Measurements from ENCODE around the gene GPR141.

GPR141 gene

DNA sequence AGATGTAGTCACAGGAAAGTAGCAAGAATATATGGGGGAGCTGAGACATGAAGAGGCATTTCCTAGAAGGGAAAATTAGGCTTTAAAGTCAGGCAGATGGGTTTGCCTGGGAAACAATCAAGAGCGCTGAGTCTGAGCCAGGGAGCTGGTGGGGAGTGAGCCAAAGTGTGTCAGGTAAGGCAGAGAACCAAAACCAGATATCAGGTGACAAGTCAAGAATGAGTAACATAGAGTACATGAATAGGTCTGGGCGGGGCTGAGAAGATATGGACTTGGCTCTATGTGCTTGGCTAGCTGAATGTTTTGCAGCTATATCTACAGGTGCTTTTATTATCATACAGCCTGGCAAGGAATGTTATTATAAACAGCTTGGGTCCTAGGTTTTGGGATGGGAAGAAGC lies 49.3 kb downstream of the GPR141 start:
- DNase-seq: no peak

DNA sequence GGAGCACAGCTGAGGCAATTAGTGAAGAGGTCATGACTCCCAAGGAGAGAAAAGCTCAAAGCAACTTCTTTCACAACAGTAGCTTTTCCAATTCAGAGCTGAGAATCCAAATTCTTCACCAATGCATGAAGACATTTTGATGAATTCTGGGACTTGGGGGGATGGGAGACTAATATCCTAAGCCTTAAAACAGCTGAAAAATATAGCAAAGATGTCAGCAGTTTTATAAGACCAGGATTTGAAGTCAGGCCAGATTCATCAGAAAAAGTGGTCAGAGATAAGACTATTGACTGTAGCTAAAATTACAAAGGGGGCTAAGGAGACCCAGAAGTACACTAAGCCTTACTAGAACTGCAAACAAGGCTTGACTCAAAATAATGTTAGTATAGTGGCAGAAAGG lies 51.6 kb downstream of the GPR141 start:
- no peak for DNase-seq

DNA sequence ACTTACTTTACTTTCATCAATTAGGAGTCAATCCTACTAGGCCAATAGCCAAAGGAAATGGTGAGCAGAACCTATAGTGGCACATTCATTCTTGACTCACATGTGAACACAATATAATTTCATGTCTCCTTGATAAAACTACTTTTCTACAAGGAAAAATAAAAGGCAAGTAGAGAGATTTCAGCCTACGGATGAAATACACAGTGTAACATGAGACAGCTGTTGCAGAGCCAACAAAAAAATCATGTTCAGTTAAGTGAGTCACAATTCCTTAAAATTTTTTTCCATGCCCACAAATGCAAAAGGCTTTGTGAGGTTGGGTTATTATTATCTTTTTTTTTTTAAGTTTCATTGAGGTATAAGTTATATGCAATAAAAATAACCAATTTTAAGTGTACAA lies 54.8 kb downstream of the GPR141 start:
- no peak for DNase-seq

- no peak for DNase-seq
These were observed 56.8 kb downstream of the GPR141 start for GRCh38 chr7:37740398-37740797.

DNA sequence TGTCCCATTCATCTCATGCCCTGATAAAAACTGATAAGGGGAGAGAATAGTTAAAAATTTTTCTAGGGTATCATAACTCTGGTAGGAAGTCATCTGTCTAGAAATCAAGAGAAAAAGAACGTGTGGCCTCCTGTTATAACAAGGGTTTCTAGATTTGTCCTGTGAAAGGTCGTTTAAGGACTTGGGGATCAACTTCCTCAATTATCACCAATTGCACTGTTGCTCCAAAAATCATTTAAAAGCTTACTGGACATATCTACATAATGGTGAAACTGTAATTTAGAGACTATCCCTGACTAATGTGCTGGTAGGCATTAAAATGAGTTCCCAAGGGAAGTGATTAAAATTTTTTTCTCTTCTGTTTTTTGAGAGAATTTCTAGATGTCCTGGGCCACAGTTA lies 58.2 kb downstream of the GPR141 start:
- no peak for DNase-seq

GRCh38 chr7:37751096-37751495 lies 67.5 kb downstream of the GPR141 start:
- no peak for DNase-seq

DNA sequence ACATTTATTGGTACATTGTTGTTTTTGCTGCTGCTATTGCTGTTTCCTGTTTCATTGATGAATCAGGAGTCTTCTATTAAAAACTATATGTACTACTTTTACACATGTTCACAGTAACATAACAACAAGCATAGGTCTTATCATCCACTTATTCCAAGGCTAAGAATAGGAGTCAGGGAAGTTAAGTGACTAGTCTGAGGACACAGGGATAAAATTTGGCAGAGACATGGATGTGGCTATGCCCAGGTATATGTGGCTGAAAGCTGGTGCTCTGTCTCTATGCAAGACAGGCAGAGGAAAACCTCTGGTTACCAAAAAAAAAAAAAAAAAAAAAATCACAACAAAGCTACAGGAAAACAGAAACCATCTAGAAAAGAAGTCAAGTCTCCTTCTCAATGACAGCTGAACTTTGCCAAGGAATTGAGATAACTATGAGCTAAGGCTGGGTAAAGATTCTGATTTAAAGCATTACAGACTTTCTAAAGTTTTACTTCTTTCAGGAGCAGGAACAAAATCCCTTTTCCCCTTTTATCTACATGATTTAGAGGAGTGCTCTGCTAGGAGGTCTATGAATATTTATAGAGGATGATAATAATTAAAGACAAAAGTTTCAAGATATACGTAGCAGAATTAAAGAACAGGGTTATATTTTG lies 70.0 kb downstream of the GPR141 start:
- DNase-seq: no peak

- no peak for DNase-seq
These were observed 73.4 kb downstream of the GPR141 start for GRCh38 chr7:37756797-37757551.

DNA sequence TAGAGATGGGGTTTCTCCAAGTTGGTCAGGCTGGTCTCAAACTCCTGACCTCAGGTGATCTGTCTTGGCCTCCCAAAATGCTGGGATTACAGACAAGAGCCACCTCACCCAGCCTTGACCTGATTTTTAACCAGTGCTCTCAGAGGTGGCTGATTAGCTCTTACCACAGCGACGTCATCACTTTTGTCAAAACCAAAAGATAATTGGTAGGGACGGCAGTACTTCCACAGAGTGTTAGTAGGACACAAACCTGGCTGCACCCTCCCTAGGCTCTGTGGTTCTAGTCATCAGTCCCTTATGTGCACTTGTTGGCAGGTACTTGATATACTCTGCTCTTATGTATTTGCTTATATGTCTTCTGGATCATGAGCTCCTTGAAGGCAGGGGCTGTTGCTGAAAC lies 74.0 kb downstream of the GPR141 start:
- DNase-seq: no peak

GRCh38 chr7:37758501-37759045 lies 75.0 kb downstream of the GPR141 start:
- DNase-seq: no peak

DNA sequence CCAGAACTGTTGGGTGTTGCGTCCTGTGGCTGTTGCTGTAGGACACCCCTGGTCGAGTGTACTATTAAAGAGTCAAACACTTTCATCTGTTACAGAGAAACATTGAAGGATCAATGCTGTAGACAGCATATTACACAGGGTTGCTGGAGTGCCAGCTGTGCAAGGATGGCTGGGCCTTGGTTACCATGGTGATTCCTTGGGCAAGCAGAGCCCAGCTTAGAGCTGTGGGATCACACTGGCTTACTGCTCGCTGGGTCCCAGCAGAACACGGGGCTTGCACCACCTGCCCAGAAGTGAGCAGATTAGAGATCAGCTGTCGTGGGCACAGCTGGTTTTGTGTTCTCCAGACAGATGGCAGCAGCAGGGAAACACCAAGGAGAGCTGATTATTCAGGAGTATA lies 76.0 kb downstream of the GPR141 start:
- DNase-seq: no peak

DNA sequence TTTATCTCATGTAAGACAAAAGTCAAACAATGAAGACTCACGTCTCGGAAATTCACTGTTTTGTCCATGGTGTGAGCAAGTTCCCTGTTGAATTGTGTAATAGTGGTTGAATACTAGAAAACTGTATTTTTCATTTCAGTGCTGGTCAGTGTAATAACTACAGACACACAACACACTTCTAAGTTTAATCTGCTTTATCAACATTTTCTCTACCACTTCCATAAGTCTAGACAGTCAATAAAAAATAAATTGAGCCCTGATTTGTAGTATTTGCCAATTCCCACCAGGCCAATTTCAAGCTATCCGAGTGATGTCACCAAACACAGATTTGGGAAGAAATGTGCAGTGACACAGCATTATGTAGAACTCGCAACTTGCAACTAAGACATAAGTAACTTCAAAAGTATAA lies 81.9 kb downstream of the GPR141 start:
- DNase-seq: no peak

GRCh38 chr7:37765872-37766525 lies 82.4 kb downstream of the GPR141 start:
- DNase-seq: no peak

DNA sequence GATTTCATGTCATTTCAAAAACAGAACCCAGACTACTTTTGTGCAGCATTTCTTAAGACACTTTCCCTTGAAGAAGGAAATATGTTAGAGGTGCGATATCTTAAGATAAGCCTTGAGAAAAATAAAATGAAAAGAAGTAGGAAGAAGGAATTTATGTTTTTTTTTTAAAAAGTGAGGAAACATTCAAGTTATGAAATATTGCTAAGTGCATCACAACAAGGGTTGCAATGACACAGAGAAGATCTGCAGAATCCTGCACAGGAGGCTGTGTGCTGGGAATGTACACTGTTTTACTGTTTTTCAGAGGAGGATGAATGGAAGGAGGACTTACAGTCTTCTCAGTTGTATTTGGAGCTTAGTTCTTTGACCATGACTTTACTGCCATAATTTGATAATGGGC lies 85.0 kb downstream of the GPR141 start:
- DNase-seq: no peak

DNA sequence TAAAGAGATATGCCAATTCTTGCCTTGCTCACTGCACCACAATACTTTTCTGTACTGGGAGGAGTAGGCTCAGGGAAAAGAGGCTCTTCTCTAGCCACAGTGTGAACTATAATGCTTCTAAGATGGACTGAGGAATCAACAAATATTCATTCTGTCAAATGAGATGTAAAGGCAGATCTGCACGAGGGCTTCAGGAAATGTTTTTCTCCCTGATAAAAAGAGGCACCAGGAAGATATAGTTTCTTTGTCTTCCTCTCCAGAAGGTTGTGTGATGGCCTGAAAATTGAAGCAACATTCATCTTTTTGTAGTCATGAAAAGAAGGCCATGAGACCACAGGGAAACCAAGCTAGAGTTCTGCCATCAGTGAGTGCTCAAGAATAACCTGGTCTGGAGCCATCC lies 85.7 kb downstream of the GPR141 start:
- no peak for DNase-seq

- no peak for DNase-seq
These were observed 86.2 kb downstream of the GPR141 start for GRCh38 chr7:37769726-37770125.

GRCh38 chr7:37770838-37771237 lies 87.3 kb downstream of the GPR141 start:
- DNase-seq: no peak

- no peak for DNase-seq
These were observed 87.8 kb downstream of the GPR141 start for GRCh38 chr7:37771342-37771741.

DNA sequence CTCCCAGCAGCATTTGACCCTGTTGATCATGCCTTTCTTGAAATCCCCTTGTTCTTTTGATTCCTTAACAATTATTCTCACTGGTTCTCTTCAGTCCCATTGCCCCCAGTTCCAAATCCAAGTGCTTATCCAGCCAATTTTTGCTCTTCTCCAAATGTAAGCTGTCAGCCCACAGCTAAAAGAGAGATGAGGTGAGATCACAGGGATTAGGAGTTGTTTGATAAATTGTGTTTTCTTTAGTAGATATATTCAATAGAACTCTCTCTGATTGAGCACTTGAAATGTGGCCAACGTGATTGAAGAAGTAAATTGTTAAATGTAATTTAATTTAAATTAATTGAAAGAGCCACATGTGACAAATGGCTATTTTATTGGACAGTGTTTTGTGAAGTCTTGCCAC lies 88.2 kb downstream of the GPR141 start:
- no peak for DNase-seq

- DNase-seq: no peak
These were observed 92.4 kb downstream of the GPR141 start for GRCh38 chr7:37775921-37776320.

DNA sequence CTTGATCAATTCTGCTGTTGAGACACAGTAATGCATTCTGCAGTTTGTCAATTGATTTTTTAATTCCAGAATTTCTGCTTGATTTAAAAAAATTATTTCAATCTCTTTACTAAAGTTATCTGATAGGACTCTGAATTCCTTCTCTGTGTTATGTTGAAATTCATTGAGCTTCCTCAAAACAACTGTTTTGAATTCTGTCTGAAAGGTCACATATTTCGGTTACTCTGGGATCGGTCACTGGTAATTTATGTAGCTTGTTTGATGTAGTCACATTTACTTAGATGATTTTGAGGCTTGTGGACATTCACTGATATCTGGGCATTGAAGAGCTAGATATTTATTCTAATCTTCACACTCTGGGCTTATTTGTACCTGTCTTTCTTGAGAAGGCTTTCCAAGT lies 97.6 kb downstream of the GPR141 start:
- no peak for DNase-seq

- no peak for DNase-seq
These were observed 98.6 kb downstream of the GPR141 start for GRCh38 chr7:37782166-37782565.

DNA sequence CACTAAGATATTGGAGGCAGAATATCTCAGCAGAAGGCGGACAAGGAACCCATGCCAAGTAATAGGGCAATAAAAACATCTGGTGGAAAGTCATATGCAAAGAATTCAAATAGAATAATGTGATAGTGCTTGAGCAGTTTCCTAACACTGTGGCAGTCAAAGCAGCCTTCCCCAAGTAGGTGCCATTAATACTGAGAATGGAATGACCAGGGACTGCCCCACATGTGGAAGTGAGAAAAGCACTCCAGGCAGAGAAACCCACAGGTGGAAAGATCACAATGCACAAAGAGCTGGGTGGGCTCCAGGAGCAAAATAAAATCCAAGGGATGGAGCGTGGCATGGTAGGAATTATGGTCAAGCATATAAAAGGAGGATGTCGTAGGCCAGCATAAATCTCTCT lies 100.4 kb downstream of the GPR141 start:
- no peak for DNase-seq

Data from CD4-positive, alpha-beta T cell treated with Interleukin-4 for 4 hours (primary cell).